AG04449 (cell line): ENCODE results near the gene LHX5.

Experiments used
- CTCF ChIA-PET: fragments of 350-600 bp; formaldehyde crosslinking; extraction: SDS; loops from one replicate; lab custom pipeline; 2021; ENCODE audit warnings: antibody characterized with exemption; lab: Yijun Ruan, JAX
- POLR2A ChIA-PET: fragments of 400-600, 350-600 bp; formaldehyde crosslinking; extraction: SDS; loops from one replicate; lab custom pipeline; 2020; ENCODE audit warnings: antibody characterized with exemption, inconsistent platforms; lab: Yijun Ruan, JAX
- DNase-seq: peaks from one replicate; pipeline ENCODE4 v3.0.0-alpha.2; 2010; ENCODE audit warnings: low read depth, low spot score
- H3K4me3 ChIP-seq: 2 replicates; pipeline ENCODE4 v1.5.1; 2011; ENCODE audit warnings: low read depth, mild to moderate bottlenecking, control low read depth, low read length
- TF ChIP-seq, protein P1 (sequence below): IDR thresholded peaks from one replicate; pipeline ENCODE4 v1.5.1; 2011; ENCODE audit warnings: mild to moderate bottlenecking, moderate library complexity, low read length, control low read depth, inconsistent platforms; ENCODE audit not compliant: insufficient read depth; ENCODE audit errors: missing control alignments

The LHX5 gene

GRCh38 chr12:113488322-113488721 is 16.7 kb upstream of the LHX5 start:
- POLR2A ChIA-PET: no interaction called here
- H3K4me3 ChIP-seq: no peak overlapping the region
- TF ChIP-seq, protein P1, sequence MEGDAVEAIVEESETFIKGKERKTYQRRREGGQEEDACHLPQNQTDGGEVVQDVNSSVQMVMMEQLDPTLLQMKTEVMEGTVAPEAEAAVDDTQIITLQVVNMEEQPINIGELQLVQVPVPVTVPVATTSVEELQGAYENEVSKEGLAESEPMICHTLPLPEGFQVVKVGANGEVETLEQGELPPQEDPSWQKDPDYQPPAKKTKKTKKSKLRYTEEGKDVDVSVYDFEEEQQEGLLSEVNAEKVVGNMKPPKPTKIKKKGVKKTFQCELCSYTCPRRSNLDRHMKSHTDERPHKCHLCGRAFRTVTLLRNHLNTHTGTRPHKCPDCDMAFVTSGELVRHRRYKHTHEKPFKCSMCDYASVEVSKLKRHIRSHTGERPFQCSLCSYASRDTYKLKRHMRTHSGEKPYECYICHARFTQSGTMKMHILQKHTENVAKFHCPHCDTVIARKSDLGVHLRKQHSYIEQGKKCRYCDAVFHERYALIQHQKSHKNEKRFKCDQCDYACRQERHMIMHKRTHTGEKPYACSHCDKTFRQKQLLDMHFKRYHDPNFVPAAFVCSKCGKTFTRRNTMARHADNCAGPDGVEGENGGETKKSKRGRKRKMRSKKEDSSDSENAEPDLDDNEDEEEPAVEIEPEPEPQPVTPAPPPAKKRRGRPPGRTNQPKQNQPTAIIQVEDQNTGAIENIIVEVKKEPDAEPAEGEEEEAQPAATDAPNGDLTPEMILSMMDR: no peak
- CTCF ChIA-PET: no interaction called here
- no peak for DNase-seq

GRCh38 chr12:113486722-113487121 is 15.1 kb upstream of the LHX5 start:
- CTCF ChIA-PET: no interaction called here
- no peak for DNase-seq
- POLR2A ChIA-PET: no interaction called here
- TF ChIP-seq, protein P1: no peak
- no peak overlapping the region for H3K4me3 ChIP-seq

GRCh38 chr12:113485330-113485729 is 13.7 kb upstream of the LHX5 start:
- TF ChIP-seq, protein P1: no peak
- ChIA-PET POLR2A (no interaction called here), CTCF (no interaction called here)
- no peak overlapping the region for H3K4me3 ChIP-seq
- DNase-seq: no peak

- TF ChIP-seq, protein P1: no peak
- ChIA-PET CTCF (no interaction called here), POLR2A (no interaction called here)
- no peak for DNase-seq
- H3K4me3 ChIP-seq: no peak overlapping the region
Measured at GRCh38 chr12:113482334-113482733, 10.7 kb upstream of the LHX5 start.

DNA sequence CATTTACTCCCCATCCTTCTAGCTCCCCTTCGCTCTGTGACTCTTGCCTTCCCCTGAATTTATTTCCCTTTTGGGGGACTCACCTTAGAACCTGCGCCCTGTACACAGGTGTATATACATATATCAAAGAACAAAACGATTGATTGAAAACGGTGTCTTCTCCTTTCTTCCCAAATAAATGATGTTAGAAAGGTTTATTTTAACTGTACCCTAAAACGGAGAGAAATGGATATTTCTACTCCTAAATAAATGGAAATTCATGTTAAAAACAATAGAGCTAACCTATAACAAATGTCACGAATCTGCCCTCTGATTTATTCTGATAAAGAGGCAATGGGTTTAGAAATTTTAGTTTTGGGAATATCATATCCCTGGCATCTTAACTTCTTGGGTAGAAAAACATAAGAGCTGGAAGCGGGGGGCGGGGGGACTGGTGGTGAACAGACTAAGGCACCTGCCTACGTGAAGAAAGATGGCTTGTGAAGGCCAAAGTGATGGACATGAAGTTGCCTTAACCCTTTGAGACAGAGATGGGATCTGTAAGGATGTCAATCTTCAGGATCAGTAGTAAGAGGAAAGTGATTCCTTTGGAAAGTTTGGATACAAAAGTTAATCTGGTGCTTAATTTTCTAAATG is 8.8 kb upstream of the LHX5 start:
- TF ChIP-seq, protein P1: no peak
- no peak for DNase-seq
- ChIA-PET POLR2A (no interaction called here), CTCF (interaction anchor here (0.9 kb wide), 1 partner anchor 20 kb away, joined by 3 read pairs; no protein-coding TSS in a partner anchor)
- no peak overlapping the region for H3K4me3 ChIP-seq

DNA sequence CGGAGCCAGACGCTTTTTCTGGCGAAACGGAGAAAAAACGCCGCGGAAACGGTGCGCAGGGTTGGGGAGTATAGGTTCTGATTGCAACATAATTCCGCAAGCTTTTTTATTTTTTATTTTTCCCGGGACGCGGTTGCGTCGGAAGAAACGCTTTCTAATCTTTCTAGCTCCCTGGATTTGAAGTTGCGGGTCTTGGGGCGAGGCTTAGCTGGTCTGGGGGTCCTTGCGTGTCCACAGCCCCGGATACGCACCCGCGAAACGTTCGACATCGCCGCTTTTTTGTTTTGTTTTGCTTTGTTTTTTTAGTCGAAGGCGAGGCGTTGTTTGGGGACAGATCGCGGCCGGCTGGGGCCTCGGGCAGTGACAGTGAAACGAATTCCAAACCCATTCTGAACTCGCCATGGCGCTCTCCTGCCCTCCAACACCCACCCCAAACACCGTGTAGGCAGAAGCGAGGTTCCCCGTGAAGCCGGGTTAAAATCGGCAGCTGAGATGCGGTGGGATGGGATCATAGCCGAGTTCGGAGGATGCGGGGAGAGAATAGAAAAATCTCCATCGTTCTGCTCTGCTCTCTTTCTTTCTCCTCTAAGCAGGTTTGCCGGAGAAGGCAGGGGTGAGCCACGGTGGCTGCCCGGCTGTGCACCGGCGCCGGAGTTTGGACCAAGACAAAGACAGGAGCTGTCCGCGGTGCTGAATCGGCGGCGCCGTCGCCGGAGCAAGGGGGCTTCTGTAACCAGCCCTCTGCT is 8.1 kb upstream of the LHX5 start:
- DNase-seq: no peak
- H3K4me3 ChIP-seq: no peak overlapping the region
- TF ChIP-seq, protein P1: no peak
- ChIA-PET CTCF (interaction anchor here (0.9 kb wide), 1 partner anchor 19 kb away, joined by 3 read pairs; no protein-coding TSS in a partner anchor), POLR2A (no interaction called here)
